NOMO-1 treated with dmso at 0.1 percent for 144 hours (cell line): ENCODE measurements around the gene FBXO31.
A peak's percentile ranks its signal among the peaks of the same experiment; 100 is the strongest.
"Not testable (repeated sequence)": the region's sequence is repeated elsewhere in the genome, so short reads cannot be mapped to it uniquely, and the experiment has no call there.

Experiments used
- DNase-seq: peaks from one replicate; lab custom pipeline; 2025; ENCODE audit not compliant: unreplicated experiment; lab: John Stamatoyannopoulos, UW

The FBXO31 gene

GRCh38 chr16:87411375-87412271 lies 28.0 kb upstream of the FBXO31 start:
- no peak for DNase-seq

DNA sequence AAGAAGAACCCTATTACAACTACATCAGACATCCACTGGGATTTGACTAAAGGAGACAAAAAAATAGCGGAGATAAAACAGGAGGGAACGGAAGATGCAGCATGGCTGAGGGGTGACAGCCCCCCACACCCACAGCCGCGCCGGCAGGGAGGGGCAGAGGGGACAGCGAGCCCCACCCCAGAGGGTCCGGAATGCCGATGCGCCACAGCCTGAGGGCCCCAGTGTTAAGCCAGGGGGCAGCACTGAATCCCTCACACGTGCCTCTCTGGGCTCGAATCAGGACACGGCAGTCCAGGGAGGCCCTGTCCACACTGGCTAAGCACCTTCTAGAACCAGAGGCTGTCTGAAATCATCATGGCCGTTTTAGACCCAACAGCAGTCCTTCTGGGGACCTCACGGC lies 27.4 kb upstream of the FBXO31 start:
- no peak for DNase-seq

DNA sequence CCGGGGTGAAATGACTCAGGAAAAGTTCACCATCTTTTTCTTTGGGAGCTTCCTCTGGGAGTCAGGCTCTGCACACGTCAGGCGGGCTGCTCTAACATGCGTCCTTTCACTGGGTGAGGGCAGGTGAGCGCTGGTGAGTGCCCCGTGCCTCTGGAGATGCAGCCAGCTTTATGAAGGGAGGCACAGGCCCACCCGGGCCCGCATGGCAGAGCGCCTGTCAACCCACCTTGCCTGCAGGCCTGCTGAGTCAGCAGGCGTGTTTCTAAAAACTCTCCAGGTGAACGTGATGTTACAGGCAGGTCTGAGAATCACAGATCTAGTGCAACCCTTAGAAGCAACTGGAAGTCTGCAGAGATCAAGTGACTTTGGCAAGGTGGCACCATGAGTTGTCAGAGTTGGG lies 27.0 kb upstream of the FBXO31 start:
- DNase-seq = no peak

GRCh38 chr16:87409781-87410180 lies 26.2 kb upstream of the FBXO31 start:
- DNase-seq = no peak

- no peak for DNase-seq
Measured at GRCh38 chr16:87409153-87409552, 25.6 kb upstream of the FBXO31 start.

GRCh38 chr16:87407511-87408112 lies 24.0 kb upstream of the FBXO31 start:
- peak; percentile 95 for DNase-seq

- DNase-seq = no peak
Measured at GRCh38 chr16:87406495-87407088, 23.0 kb upstream of the FBXO31 start.

GRCh38 chr16:87404764-87405625 lies 21.4 kb upstream of the FBXO31 start:
- no peak for DNase-seq

DNA sequence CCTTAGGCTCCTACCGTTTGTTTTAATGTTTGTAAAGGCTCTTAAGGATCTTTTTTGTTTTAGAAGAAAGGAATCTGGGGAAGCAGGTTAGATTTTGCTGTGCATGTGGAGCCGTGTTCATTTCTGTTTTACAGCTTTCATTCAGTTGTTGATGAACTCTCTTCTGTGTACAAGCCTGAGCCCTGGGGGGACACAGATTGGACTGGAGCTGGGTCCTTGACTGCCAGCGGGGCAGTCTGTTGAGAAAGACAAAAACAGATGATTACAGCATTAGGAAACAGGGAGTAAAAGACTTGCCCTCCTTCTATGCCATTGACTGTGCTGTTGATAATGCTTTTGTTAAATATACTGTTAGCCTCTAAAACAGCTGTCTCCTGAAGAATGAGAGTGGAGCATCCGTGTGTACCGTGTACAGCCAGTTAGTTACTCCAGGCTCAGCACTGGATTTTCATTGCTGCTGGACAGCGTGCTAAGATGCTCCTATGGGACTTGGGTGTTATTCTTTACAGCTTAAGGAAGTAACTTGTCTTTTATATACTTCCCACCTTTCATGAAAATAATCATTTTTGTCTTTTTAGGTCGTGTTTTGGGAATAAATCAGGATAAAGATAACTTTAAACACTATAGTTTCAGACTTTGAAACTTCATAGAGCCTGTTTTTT lies 11.7 kb upstream of the FBXO31 start:
- DNase-seq = no peak

DNA sequence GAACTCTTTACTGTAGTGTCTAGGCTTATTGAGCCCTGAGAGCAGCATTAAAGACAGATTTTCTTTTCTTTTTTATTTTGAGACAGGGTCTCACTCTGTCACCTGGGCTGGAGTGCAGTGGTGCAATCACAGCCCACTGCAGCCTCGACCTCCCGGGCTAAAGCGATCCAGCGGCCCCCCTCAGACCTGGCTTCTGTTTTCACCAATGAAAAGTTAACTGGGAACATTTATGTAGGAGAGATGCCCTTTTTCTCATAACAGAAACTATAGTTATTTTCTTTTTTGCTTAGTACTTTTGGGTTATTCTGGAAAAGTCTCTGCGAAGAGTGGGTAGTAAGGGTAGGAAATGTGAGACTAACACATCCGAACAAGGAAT lies 10.1 kb upstream of the FBXO31 start:
- no peak for DNase-seq

DNA sequence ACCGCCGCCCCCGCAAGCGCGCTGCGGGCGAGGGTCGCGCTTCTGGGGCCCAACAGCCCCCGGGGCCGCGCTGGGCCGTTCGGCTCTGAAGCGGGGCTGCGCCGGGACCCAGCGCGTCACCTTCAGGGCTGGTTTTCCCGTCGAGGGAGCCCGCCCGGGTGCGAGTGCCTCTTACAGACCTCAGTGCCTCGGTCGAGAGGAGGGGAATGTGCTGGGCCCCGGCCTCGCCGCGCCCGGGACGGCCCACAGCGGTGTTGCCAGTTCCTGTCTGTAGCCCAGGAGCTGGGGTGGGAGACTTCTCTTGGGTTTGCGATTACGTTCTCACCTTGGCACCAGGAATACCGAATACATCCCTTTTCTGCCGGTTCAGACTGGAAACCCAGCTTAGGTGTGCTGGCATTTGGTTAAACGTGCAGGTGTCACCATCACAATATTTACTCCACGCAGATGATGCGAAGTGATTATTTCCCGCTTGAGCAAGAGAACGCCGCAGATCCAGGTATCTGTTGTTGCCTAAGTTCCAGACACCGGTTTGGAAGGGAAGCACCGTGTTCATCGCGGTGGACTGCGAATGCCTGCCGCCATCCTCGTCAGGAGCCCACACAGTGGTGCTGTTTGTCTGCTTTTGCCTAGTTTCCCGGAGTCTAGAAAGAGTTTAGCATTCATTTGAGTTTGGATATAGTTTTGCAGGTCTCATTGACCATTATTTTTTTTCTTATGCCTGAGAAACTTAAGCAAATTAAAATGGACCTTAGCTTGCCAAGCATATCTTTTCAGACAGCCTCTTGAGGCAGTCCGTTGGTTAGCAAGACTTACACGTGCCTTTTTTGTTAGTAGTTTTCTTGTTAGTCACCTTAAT lies 9.5 kb upstream of the FBXO31 start:
- peak; percentile 14 for DNase-seq

DNA sequence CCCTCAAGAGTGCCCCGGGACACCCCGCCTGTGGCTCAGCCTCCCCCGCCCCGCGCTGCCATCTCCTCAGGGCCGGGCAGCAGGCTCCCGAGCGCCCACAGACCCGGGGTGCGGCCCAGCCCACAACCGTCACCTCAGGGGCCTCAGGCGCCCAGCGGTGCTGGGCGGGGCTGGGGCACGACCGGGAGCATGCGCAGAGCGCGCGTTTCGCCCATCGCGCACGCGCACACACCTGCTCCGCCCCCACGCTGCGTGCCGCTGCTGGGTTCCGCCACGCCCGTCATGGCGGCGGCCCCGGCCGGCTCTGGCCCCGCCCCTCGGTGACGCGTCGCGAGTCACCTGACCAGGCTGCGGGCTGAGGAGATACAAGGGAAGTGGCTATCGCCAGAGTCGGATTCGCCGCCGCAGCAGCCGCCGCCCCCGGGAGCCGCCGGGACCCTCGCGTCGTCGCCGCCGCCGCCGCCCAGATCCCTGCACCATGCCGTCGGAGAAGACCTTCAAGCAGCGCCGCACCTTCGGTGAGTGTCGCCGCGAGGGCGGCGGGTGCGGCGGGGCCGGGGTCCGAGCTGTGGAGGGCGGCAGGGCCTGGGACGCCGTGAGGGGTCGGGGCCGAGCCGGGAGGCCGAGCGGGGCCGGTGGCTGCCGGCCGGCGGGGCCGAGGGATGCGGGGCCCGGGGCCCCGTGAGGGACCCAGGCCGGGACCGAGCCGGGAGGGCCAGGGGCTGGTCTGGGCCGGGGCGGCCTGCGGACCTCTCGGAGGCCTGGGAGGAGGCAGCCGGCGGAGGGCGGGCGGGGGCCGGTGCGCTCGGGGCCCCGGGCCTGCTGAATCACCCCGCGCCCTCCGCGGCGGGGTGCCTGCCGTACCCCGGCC lies 8.6 kb upstream of the FBXO31 start, which contains the start of gene MAP1LC3B:
Gene MAP1LC3B (plus strand): TSS at position 387 of the 871 bp plus-strand sequence. CDS start 92 bp downstream, at position 479.
- DNase-seq = peak; percentile 91

DNA sequence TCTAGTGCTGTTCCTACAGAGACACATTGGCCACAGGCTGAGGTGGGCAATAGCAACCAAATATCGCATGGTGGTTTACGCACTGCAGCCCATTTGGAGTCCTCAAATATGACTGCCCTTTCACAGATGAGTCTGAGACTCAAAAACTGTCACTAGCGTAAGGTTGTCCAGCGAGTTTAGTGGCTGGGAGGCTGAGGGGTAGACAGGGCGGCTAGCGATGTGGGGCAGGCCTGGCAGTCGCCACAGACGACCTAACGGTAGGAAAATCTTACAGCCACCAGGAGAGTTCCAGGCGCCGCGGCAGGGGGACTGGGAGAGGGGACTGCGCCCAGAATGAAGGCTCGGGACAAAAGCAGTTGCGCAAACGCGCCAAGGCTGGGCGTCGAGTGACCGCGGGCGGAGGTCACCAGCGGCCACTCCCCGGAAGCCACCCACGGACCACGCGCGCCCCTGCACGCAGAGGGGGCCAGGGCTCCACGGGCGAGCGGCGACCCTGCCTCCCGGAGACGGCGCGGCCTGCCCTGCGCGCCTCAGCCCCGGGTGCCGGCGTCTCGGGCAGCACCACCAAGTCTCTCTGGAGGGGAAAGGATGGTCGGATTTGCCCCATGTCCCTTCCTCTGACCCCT lies 7.9 kb upstream of the FBXO31 start:
- no peak for DNase-seq

DNA sequence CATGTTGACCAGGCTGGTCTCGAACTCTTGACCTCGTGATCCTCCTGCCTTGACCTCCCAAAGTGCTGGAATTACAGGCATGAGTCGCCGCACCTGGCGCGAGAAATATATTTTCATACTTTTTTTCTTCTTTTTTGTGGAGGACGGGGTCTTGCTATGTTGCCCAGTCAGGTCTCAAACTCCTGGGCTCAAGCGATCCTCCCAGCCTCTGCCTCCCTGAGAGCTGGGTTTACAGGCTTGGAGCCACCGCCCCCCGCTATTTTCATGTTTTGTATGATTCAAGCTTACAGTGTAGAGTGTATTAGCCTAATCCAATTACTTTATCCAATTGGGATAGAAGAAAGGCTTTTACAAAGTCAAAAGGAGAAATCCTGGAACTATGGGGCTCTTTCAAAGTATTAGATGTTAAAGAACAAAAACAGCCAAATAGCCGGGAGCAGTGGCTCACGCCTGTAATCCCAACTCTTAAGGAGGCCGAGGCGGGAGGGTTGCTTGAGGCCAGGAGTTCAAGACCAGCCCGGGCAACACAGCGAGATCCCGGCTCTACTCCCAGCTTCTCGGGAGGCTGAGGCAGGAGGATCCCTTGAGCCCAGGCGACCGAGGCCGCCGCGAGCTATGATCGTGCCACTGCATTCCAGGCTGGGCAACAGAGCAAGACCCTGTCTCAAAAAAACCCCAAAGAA lies 7.2 kb upstream of the FBXO31 start:
- DNase-seq = no peak

DNA sequence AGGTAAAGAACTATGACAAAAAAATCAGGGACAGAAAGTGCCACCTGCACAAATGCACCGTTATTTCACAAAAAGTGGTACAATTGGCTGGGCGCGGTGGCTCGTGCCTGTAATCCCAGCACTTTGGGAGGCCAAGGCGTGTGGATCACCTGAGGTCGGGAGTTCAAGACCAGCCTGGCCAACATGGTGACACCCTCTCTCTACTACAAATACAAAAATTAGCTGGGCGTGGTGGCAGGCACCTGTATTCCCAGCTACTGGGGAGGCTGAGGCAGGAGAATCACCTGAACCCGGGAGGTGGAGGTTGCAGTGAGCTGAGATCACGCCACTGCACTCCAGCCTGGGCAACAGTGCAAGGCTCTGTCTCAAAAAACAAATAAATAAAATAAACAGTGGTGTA lies 6.3 kb upstream of the FBXO31 start:
- DNase-seq = not testable (repeated sequence)

DNA sequence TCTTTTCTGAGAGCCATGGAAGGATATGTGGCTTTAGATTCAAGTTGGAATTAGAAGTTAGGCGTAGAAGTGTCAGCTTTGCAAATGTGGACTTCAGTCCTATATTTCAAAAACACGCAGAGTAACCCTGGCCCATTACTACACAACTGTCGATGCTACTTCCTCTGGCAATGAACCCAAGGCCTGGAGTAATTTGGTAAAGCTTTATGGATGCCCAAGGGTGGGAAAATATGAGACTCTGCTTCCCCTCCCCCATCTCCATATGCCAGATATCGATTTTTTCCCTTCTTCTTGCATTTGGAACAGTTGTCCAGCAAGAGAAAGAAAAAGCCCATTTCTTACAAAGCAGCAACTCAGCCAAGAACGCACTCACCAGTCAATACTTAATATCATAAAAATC lies 5.7 kb upstream of the FBXO31 start:
- DNase-seq = no peak

DNA sequence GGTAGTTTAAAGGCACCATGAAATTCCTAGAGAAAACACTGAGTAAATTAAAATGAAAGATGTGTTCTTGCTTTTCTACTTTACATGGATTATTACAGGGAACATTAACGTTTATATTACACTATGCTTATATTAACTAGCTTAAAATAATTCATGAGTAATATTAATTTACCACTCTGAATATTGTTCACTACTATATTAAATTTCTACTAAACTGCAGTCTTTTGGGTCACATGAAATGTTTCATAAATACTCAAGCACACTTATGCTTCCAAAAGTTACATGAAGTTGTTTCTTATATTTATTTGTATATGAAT lies 5.2 kb upstream of the FBXO31 start:
- DNase-seq = no peak
